HG03280 (cell line): Measurements from ENCODE around the gene ARPIN.
"Not testable (repeated sequence)": the region's sequence is repeated elsewhere in the genome, so short reads cannot be mapped to it uniquely, and the experiment has no call there.

Source experiments
- ATAC-seq: cut with Tn5 transposase; IDR thresholded peaks from one replicate; pipeline ENCODE4 v1.9.1; 2021; ENCODE audit warnings: mild to moderate bottlenecking, moderate library complexity; ENCODE audit not compliant: unreplicated experiment

ARPIN gene

DNA sequence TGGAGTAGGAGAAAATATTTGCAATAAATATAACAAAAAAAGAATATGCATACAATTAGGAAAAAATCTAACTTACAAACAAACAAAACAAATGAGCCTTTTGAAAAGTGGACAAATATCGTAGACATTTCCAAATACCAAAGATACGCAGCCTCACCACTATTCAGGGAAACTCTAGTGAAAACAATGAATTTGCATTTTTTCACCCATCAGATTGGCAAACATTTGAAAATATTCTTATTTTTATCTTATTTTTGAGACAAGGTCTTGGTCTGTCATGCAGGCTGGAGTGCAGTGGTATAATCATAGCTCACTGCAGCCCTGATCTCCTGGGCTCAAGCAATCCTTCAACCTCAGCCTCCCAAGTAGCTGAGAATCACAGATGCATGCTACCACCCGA, 34.4 kb downstream of the ARPIN start:
- ATAC-seq, result no peak

DNA sequence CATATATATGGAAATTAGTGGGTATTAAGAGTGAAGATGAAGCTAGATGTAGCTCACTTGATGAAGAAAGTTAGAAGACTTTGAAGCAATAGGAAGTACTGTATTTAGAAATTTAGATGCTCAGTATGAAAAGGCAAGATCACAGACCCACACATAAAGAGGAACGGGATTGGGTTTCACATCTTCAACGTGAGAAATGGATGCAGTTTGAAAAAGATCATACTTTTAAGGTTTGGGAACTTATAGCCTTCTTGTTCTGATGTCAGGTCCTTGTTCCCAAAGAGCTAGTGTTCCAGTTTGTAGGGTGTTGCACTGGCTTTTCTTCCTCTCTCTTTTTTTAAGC, 35.7 kb downstream of the ARPIN start:
- ATAC-seq, result no peak

DNA sequence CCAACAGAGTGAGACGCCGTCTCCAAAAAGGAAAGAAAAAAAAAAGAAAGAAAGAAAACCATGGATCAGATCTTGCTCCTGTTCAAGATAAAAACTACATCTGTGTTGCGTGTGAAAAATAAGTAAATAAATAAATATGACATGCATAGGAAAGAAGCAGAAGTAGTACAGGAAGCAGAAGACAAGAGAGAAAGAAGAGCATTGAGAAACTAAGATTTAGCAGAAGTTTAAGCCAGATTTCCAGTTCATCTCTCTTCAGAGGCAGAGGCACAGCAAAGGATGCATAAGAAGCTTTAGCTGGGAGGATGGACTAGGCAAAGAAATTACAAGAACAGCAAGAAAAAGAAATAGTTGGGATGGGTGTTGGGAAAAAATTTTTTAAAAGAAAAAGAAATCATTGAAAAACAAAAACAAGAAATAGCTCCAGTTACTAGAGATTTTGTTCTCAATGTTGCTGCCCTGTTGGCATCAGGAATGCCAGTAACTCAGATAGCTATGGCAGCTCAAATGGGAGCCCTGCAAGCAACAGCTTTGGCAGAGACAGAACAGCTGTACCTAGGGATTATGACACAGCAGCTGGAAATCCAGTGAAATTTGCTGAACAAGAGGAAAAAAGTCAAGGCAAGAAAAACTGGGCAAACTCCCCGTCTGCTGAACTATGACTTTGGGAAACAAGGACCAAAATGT, 36.2 kb downstream of the ARPIN start:
- ATAC-seq, result no peak

DNA sequence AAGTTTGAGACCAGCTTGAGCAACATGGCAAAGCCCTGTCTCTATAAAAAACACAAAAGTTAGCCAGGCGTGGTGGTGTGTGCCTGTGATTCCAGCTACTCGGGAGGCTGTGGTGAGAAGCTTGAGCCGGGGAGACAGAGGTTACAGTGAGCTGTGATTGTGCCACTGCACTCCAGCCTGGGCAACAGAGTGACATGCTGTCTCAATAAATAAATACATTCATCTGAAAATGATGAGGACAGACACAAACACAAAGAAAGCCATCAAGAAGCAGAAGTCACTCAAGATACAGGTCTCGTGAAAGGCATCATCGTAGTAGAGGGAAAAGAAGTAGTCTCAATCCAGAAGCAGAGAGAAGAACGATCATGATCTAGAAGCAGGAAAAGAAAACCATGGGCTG, 37.0 kb downstream of the ARPIN start:
- ATAC-seq, result no peak

DNA sequence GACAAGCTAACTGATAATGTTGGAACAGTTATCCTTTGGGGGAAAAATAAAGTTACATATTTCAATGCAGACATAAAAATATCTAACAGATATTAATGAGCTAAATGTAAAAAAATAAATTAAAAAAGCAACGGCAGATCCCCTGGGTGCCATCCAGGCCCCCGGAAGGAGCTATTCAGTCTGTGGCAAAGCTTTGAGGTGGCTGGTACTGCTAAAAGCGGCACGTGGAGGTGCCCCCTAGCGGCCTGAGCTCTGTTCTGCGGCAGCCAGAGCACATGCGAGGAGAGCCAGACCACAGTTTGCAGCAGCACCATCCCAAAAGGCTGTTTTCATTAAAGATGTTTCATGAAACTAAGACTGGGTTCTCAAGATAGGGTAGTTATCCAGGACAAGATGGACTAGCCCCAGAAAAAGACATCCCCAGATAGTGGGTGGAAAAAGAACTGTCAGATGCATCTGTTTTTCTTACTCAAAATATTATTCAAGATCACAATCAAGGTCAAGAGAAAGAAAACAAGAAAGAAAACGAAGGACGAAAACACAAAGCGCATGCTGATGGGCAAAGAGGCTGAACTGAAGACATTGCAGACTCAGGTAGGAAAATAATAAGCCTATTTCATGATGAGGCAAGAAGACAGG, 37.7 kb downstream of the ARPIN start:
- peak; percentile 83 for ATAC-seq

DNA sequence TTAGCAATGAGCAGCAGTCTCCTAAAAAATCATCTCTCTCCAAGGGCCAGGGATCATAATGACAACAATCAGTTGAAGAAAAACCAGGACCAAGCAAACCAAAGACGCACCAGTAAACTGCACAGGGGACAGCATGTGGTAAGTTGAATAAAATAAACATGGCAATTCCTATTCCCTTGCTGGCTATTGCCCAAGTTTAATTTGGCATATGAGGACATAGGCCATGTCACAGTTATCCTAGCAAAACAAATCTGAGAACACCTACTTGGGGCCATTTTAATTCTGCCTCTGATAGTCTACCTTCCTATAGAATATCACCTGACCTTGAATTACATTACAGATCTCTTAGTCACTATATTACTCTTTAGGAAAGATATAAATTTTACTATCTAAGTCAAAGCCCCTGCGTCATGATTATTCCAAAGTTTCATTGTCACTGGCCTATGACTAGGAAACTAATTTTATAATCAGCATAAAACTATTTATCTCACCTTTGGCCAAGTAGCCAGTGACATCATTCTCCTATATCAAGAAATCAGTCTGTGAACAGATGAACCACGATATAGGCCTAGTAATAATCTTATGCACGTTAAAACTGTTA, 42.0 kb downstream of the ARPIN start:
- ATAC-seq, result no peak

DNA sequence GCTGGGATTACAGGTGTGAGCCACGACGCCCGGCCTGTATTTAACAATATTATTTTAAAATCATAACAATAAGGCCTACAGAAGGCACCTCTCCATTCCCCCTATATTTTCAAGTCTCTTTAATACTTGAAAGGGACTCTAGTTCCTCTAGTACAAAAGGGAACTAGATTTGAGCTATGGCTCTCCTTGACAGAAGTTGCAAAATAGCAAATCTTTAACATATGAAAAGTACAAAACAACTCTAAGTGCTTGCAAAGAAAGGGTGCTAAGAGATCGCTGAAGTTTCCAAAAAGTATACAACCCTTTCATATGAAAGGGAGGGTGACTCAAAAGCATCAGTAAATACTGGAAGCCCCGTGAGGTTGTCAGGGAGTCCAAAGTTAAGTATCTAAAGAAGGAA, 42.7 kb downstream of the ARPIN start:
- no peak for ATAC-seq

DNA sequence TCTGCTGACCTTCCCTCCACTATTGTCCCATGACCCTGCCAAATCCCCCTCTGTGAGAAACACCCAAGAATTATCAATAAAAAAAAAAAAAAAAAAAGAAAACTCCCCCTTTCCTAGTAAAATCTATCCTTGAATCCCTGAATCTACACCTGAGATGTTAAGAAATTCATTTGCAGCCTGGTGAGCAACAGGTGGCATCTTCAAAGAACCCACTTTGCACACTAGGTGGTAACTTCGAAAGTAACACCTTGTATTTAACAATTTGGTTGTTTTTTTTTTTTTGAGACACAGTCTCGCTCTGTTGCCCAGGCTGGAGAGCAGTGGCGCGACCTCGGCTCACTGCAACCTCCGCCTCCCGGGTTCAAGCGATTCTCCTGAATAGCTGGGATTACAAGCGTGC, 43.3 kb downstream of the ARPIN start:
- ATAC-seq, result not testable (repeated sequence)

DNA sequence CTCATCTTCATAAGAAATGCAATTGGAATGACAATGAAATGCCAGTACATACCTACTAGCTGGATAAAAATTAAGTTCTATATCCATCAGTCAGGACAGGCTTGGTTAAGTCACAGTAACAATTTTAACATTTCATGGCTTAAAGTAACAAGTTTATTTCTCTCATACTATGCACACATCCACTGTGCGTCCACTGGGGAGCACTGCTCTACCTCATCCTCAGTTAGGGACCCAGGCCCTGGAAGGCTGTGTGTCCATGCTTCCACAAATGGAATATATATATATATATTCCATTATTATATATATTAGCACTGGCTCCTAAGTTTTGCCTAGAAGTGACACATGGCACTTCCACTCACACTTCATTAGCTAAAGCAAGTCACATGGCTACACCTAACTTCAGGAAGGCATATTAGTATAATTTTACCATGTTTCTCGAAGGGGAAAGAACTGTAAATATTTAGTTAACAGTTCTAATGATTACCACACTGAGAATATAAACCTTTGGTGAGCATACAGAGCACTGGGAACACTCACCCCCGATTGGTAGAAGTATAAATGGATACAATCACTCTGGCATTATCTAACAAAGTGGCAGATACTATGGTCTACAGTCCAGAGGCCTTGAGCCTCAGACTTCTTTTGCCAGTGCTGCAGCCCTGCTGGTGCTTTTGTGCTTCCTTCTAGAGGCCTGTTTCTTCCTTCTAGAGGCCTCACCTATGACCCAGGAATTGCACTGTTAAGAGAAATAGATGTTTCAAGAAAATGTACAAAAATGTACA, 47.6 kb downstream of the ARPIN start:
- no peak for ATAC-seq

DNA sequence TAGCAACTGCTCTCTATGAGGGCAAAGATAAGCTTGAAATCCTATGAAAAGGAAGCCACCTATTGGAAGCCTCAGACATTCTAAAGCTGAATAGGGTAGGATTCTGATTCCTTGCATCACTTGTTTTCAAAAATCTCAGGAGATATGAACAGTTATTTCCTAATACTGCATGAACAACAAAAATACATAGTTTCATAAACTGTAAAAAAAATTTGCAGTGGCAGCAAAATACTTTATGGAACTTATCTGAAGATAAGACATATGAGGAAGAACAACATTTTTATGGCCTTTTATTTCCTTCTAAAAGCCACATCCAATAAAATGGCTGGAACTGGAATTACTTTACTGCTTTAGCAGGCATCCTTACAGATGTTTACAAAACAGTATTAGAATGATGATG, 48.8 kb downstream of the ARPIN start:
- ATAC-seq, result no peak

DNA sequence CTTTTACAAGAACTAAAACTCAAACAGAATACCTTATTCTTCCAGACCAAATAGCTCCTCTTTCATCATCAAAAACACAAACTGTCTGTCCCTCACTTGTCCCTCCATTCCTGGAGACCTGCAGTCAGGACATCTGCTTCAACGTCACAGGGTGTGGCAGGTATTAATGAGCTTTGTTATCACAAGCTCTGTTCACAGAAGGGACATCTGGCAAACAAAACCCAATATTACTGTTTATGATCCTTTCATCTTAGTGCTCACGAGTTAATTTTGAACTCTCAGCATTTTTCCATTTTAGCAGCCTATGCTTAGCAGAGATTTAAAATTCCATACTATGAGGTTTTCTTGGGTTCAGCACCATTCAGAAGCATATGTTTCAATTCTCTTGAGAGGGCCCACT, 51.9 kb downstream of the ARPIN start:
- ATAC-seq, result no peak

DNA sequence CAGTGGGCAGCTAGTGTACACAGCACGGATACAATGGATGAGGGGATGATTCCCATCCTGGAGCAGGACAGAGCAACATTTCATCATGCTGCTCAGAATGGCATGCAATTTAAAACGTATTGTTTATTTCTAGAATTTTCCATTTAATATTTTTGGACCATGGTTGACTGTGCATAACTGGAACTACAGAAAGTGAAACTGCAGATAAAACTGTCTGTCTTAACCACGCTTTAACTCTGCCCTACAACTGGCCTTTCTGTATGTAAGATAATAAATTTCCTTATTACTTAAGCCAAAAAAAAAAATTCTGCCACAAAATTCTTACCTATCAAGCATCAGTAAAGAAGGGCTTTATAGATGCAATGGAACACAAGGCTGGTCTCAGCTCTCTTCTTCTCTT, 52.3 kb downstream of the ARPIN start:
- ATAC-seq, result no peak

DNA sequence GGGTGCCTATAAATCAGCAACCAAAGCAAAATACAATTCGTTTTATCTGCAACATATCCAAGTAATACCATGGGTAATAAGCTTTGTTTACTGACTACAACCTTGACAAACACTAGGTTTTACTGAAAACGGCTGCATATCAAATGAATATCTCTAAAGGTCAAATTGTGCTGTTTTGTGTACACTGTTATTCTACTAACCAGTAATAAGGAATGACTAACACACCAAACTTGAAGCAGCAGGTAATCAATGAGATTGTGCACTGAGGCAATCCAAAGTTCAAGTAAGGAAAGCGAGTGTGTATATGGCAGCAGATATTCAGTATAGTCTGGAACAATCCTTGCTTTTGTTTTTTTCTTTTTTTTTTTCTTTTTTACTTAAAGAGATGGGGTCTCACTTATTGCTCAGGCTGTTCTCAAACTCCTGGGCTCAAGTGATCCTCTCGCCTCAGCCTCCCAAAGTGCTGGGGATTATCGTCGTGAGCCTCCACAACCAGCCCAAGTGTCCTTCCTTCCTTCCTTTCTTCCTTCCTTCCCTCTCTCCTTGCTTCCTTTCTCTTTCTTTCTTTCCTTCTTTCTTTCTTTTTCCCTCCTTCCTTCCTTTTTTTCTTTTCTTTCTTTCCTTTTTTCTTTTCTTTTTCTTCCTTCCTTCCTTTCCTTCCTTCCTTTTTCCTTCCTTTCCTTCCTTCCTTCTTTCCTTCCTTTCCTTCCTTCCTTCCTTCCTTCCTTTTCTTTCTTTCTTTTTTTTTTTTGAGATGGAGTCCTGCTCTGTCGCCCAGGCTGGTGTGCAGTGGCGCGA, 53.9 kb downstream of the ARPIN start:
- no peak for ATAC-seq

DNA sequence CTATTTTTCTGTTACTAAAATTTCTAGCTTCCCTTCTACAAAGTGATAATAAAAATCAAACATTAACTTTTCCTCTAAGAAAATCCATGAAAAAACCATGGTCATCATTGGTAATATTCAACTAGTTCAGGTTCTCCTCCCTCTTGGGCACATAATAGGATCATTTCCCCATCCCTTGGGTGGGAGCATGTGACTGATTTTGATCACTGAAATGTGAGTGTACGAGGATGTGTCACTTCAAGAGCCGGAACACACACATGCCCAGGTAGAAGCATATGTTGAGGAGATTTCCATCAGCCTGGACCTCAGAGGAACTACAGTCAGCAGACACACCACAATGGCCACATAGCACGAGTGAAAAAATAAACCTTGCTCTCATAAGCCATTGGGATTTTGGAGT, 55.1 kb downstream of the ARPIN start:
- ATAC-seq, result no peak

DNA sequence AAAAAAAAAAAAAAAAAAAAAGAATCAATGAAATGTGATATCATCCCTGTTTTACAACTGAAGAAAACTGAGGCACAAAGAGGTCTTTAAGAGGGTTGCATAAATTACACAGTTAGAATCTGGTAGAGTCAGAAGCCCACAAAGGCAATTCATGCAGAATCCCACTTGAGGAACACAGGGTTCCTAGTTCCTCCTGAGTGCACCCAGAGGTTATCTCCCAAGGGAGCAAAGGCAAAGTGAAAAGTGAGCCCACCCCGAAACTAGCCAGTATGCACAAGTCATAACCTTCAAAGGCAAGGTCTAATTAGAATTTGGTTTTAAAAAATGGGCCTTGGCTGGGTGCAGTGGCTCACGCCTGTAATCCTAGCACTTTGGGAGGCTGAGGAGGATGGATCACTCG, 56.8 kb downstream of the ARPIN start:
- no peak for ATAC-seq

DNA sequence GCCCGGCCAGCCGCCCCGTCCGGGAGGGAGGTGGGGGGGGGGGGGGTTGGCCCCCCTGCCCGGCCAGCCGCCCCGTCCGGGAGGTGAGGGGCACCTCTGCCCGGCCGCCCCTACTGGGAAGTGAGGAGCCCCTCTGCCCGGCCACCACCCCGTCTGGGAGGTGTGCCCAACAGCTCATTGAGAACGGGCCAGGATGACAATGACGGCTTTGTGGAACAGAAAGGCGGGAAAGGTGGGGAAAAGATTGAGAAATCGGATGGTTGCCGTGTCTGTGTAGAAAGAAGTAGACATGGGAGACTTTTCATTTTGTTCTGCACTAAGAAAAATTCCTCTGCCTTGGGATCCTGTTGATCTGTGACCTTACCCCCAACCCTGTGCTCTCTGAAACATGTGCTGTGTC, 57.9 kb downstream of the ARPIN start:
- ATAC-seq, result not testable (repeated sequence)

DNA sequence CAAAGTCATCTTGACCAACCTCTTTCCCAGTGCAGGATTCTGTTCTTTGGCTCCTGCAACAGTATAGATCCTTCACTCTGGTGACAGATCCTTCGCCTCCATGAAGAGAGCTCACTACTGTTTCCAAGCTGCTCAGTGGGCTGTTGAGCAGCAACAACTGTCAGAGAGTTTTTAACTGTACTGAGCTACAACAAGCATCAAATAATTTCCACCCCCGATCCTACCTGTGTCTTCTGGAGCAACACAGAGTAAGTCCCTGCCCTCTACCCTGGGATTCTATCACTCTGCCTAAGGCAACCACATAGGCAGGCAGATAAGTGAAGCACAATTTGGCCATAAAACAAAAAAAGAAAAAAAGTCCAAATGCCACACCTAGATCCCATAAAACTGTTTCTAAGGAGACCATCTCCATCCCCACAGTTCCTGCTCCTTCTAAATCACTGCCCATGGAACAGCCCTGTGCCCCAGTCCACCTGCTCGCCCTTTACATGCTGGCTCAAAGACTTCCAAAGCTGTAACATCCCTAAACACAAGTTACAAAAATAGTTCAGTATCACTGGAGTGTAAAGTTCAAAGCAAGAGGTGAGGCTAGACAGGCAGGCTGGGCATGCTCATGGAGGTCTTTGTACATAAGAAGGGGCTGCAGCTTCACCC, 60.3 kb downstream of the ARPIN start:
- no peak for ATAC-seq

DNA sequence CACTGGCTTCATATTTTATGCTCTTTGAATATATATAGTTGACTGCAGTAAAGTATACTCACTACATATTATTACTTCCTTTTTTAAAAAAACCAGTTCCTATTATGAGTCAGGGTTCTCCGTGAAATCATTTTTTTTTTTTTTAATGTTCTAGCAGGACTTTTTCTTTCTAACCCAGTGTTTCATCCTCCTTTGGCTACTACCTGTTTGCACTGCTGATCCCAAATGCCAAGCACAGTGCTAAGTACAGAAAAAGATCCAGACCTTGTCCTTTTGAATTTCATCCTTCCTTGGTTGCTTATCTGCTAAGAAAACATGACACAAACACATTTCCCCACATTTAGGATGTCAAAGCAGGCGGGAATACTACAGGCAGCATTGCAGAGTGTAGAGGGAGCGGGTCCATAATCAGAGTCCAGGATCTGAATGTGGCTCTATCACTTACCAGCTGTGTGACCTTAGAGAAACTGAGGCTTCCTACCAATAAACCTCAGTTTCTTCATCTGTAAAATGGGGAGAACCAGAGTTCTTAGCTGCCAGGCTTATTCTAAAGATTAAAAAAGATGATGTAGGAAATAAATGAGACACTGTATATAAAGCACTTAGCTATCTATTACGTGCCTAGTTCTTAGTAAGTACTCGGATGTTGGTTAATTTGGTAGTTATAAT, 60.9 kb downstream of the ARPIN start:
- no peak for ATAC-seq

DNA sequence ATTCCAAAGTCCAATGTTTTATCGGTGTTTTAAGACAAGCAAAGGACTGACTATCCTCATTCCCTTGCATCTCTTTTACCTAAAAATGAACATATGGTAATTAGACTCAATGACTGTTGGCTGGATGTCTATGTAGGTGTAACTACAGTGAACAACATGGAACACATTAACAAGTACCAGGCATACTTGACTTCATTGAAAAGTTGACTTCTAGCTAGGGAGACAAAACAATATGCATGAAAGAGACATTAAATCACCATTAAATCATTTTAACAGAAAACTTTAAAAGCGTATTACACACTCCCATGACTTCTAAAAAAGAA, 63.8 kb downstream of the ARPIN start:
- no peak for ATAC-seq

DNA sequence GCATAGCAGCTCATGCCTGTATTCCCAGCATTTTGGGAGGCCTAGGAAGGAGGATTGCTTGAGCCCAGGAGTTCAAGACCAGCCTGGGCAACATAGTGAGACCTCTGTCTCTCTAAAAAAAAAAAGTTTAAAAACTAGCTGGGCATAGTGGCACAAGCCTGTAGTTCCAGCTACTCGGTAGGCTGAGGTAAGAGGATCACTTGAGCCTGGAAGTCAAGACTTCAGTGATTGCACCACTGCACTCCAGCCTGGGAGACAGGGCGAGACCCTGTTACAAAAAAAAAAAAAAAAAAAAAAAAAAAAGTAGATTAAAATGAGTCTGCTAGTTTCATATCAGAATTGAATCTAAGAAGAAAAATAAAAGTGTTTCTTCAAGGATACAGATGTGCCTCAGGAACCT, 65.7 kb downstream of the ARPIN start:
- no peak for ATAC-seq
